ENCODE results near the gene MRPS21.

Gene MRPS21

GRCh38 chr1:150321826-150322166, 28.1 kb downstream of the MRPS21 start:
- no peaks in the 10 kb centered on the region for H3K9me3 ChIP-seq
- peaks cover 18 to 24% (median 24%) of the 10 kb centered on the region in 3 donors for H3K36me3 ChIP-seq
- DNase-seq: no peak
- H3K4me3 ChIP-seq: peak overlapping the region; percentile 79 to 94
- peak overlapping the region; percentile 85 to 88 for H3K27ac ChIP-seq
- intact Hi-C loops (cut with DNase I; ENCODE audit: low total_unique reads): no loop called here
- H3K27me3 ChIP-seq: no peaks in the 10 kb centered on the region
- TF ChIP-seq CTCF (IDR thresholded peaks at IDR 0.05): no peak
- H3K4me1 ChIP-seq: peaks cover 0 to 25% (median 13%) of the 10 kb centered on the region in 4 donors

GRCh38 chr1:150322310-150322709, 28.6 kb downstream of the MRPS21 start:
- TF ChIP-seq CTCF (IDR thresholded peaks at IDR 0.05): no peak
- H3K4me1 ChIP-seq: peaks cover 0 to 25% (median 13%) of the 10 kb centered on the region in 4 donors
- H3K27ac ChIP-seq: peak overlapping the region in 1 of 2 donors; percentile 88
- intact Hi-C loops (cut with DNase I; ENCODE audit: low total_unique reads): no loop called here
- no peak for DNase-seq
- no peaks in the 10 kb centered on the region for H3K9me3 ChIP-seq
- H3K36me3 ChIP-seq: peaks cover 21 to 29% (median 29%) of the 10 kb centered on the region in 3 donors
- no peaks in the 10 kb centered on the region for H3K27me3 ChIP-seq
- peak overlapping the region; percentile 79 to 94 for H3K4me3 ChIP-seq

- DNase-seq: no peak
- H3K4me3 ChIP-seq: no peak overlapping the region
- intact Hi-C loops (cut with DNase I; ENCODE audit: low total_unique reads): no loop called here
These were observed 39.1 kb downstream of the MRPS21 start for GRCh38 chr1:150332651-150333290.

GRCh38 chr1:150346316-150346715, 52.7 kb downstream of the MRPS21 start:
- H3K9me3 ChIP-seq: no peaks in the 10 kb centered on the region
- no peaks in the 10 kb centered on the region for H3K4me1 ChIP-seq
- H3K4me3 ChIP-seq: no peak overlapping the region
- TF ChIP-seq CTCF (IDR thresholded peaks at IDR 0.05): no peak
- H3K27me3 ChIP-seq: no peaks in the 10 kb centered on the region
- no peak for DNase-seq
- H3K36me3 ChIP-seq: peaks cover 84 to 98% (median 90%) of the 10 kb centered on the region in 3 donors
- H3K27ac ChIP-seq: no peak overlapping the region
- intact Hi-C loops (cut with DNase I; ENCODE audit: low total_unique reads): no loop called here

More at GRCh38 chr1:150332651-150333290, 39.1 kb downstream of the MRPS21 start:
- Histone ChIP-seq H3K36me3 (peaks cover 93 to 100% (median 94%) of the 10 kb centered on the region in 3 donors), H3K27ac (no peak overlapping the region), H3K4me1 (no peaks in the 10 kb centered on the region), H3K27me3 (no peaks in the 10 kb centered on the region), H3K9me3 (no peaks in the 10 kb centered on the region)
- no peak for TF ChIP-seq CTCF (IDR thresholded peaks at IDR 0.05)

GRCh38 chr1:150352866-150353265, 59.2 kb downstream of the MRPS21 start:
- Histone ChIP-seq H3K27me3 (no peaks in the 10 kb centered on the region), H3K36me3 (peaks cover 63 to 93% (median 63%) of the 10 kb centered on the region in 3 donors), H3K9me3 (no peaks in the 10 kb centered on the region), H3K4me3 (no peak overlapping the region), H3K4me1 (no peaks in the 10 kb centered on the region), H3K27ac (no peak overlapping the region)
- TF ChIP-seq CTCF (IDR thresholded peaks at IDR 0.05): no peak
- DNase-seq: no peak
- intact Hi-C loops (cut with DNase I; ENCODE audit: low total_unique reads): no loop called here

All from tibial artery (tissue), 4 donors.